GM23338 (cell line): Measurements from ENCODE around the gene REC8. TPM values are rescaled to one million over a fixed set of nuclear protein-coding genes. Genes with fewer than 3 reads are reported as not detected.

Experiments used
- ATAC-seq: fragments of 200-7000 bp; cut with Tn5 transposase; 3 replicates; pipeline ENCODE4 v1.9.1; 2020
- DNase-seq: peaks from one replicate; pipeline ENCODE4 v3.0.0-alpha.2; 2015; ENCODE audit warnings: low spot score
- H2AFZ ChIP-seq: fragments of 200-600 bp; sonication (generic); 2 replicates; pipeline ENCODE4 v1.8.0; 2016; ENCODE audit warnings: antibody characterized with exemption, mild to moderate bottlenecking, moderate library complexity
- H3F3A ChIP-seq: fragments of 200-600 bp; sonication (generic); replicated peaks from 2 replicates; pipeline ENCODE4 v1.8.0; 2017; ENCODE audit warnings: antibody characterized with exemption, mixed run types, low read depth
- H3K27ac ChIP-seq: fragments of 200-600 bp; sonication (generic); 2 replicates; pipeline ENCODE4 v1.6.1; 2016; ENCODE audit warnings: low read depth
- H3K27me3 ChIP-seq: fragments of 200-600 bp; sonication (generic); 2 replicates; pipeline ENCODE4 v1.8.0; 2016; ENCODE audit warnings: mild to moderate bottlenecking, mixed run types, moderate library complexity; ENCODE audit not compliant: insufficient read depth
- H3K36me3 ChIP-seq: fragments of 200-600 bp; sonication (generic); 2 replicates; pipeline ENCODE4 v1.8.0; 2016; ENCODE audit warnings: mild to moderate bottlenecking; ENCODE audit not compliant: insufficient read depth
- H3K4me1 ChIP-seq: fragments of 200-600 bp; sonication (generic); 2 replicates; pipeline ENCODE4 v1.8.0; 2016; ENCODE audit warnings: mild to moderate bottlenecking, moderate library complexity; ENCODE audit not compliant: insufficient read depth
- H3K4me2 ChIP-seq: fragments of 200-600 bp; sonication (generic); 2 replicates; pipeline ENCODE4 v1.7.1; 2017; ENCODE audit warnings: mixed run types
- H3K4me3 ChIP-seq: fragments of 200-600 bp; sonication (generic); 2 replicates; pipeline ENCODE4 v1.6.1; 2016; ENCODE audit warnings: mixed run types
- H3K79me2 ChIP-seq: fragments of 200-600 bp; sonication (generic); replicated peaks from 2 replicates; pipeline ENCODE4 v1.8.0; 2017; ENCODE audit warnings: mild to moderate bottlenecking; ENCODE audit not compliant: insufficient read depth
- H3K9me2 ChIP-seq: fragments of 200-600 bp; sonication (generic); 2 replicates; pipeline ENCODE4 v1.8.0; 2017; ENCODE audit not compliant: insufficient read depth
- H4K20me1 ChIP-seq: fragments of 200-600 bp; sonication (generic); replicated peaks from 2 replicates; pipeline ENCODE4 v1.8.0; 2017; ENCODE audit warnings: mild to moderate bottlenecking; ENCODE audit not compliant: insufficient read depth
- H3K27ac Mint-ChIP-seq: 2 replicates; pipeline ENCODE4 v1.8.0; 2020; ENCODE audit warnings: inconsistent platforms, mild to moderate bottlenecking, moderate library complexity, mixed read lengths
- H3K27me3 Mint-ChIP-seq: 3 replicates; pipeline ENCODE4 v1.8.0; 2022; ENCODE audit warnings: low read depth, mild to moderate bottlenecking, moderate library complexity, mixed read lengths, inconsistent platforms; ENCODE audit not compliant: insufficient read depth, poor library complexity
- H3K36me3 Mint-ChIP-seq: 3 replicates; pipeline ENCODE4 v1.8.0; 2021; ENCODE audit warnings: low read depth, mild to moderate bottlenecking, inconsistent platforms, moderate library complexity, mixed read lengths
- H3K4me1 Mint-ChIP-seq: 3 replicates; pipeline ENCODE4 v1.8.0; 2020; ENCODE audit warnings: mild to moderate bottlenecking, inconsistent platforms, mixed read lengths
- H3K4me3 Mint-ChIP-seq: 3 replicates; pipeline ENCODE4 v1.8.0; 2021; ENCODE audit warnings: moderate library complexity, mild to moderate bottlenecking, inconsistent platforms, mixed read lengths
- H3K9me3 Mint-ChIP-seq: 3 replicates; pipeline ENCODE4 v1.8.0; 2020; ENCODE audit warnings: moderate library complexity, mild to moderate bottlenecking, inconsistent platforms, mixed read lengths
- EZH2phosphoT487 ChIP-seq: fragments of 200-600 bp; sonication (generic); IDR thresholded peaks from one replicate; pipeline ENCODE4 v1.8.1; 2018; ENCODE audit warnings: antibody characterized with exemption; ENCODE audit not compliant: unreplicated experiment
- POLR2AphosphoS5 ChIP-seq: IDR thresholded peaks from 2 replicates; pipeline ENCODE4 v1.6.1; 2016; ENCODE audit warnings: antibody characterized with exemption, low read depth
- ZNF114 ChIP-seq: fragments of 250-450 bp; sonication (Bioruptor Pico); IDR thresholded peaks from 2 replicates; pipeline ENCODE4 v1.5.0; 2020; ENCODE audit warnings: mild to moderate bottlenecking, moderate library complexity
- ZNF462 ChIP-seq: fragments of 250-450 bp; sonication (Bioruptor Pico); IDR thresholded peaks from 2 replicates; pipeline ENCODE4 v1.5.0; 2020; ENCODE audit warnings: mild to moderate bottlenecking, moderate library complexity
- polyA plus RNA-seq: library from polyadenylated mRNA; unstranded; fragments of >200 nt; fragmentation: Nextera tagmentation; extraction: Ambion mirVana; gene quantifications from 2 replicates; pipeline ENCODE4 v1.2.1, GENCODE V29; 2016
- total RNA-seq: library from RNA; depleted of rRNA; stranded (reverse); fragments of >200 nt; shearing (Covaris generic); gene quantifications from 2 replicates; pipeline ENCODE4 v1.2.3, GENCODE V29; 2014

REC8 gene
- total and polyA plus RNA-seq, 2 experiments from 2014 or later: 25.7 to 36.8 TPM

GRCh38 chr14:24145690-24146452, 26.0 kb upstream of the REC8 start:
- Mint-ChIP-seq H3K4me3 (peak overlapping the region; percentile 99), H3K4me1 (peaks cover 23% of the 10 kb centered on the region), H3K36me3 (peaks cover 53% of the 10 kb centered on the region), H3K27ac (peak overlapping the region; percentile 81), H3K9me3 (no peaks in the 10 kb centered on the region), H3K27me3 (peaks cover 17% of the 10 kb centered on the region)
- peaks cover 14% of the 10 kb centered on the region for H3F3A ChIP-seq
- no peak for DNase-seq
- H3K4me2 ChIP-seq: peak overlapping the region; percentile 95
- 0 out of 2 replicates have a peak overlapping the region, but pooled peaks have one; percentile 39 for H3K27ac ChIP-seq
- no peak for TF ChIP-seq EZH2phosphoT487
- H3K27me3 ChIP-seq: no peaks in the 10 kb centered on the region
- H3K9me2 ChIP-seq: no peaks in the 10 kb centered on the region
- H3K4me1 ChIP-seq: peaks cover 18% of the 10 kb centered on the region
- no peak for ATAC-seq
- peaks cover 7% of the 10 kb centered on the region; the same call in 1 of the 2 replicates for H4K20me1 ChIP-seq
- H3K79me2 ChIP-seq: peaks cover 38% of the 10 kb centered on the region
- H3K4me3 ChIP-seq: peak overlapping the region; percentile 70
- H2AFZ ChIP-seq: peak overlapping the region; percentile 97
- peaks cover 22% of the 10 kb centered on the region for H3K36me3 ChIP-seq

GRCh38 chr14:24146453-24146977, 25.4 kb upstream of the REC8 start, which contains the start of gene PSME2:
Gene PSME2, minus strand, starts transcription at chr14:24146610. Its CDS starts 29 bp downstream, at chr14:24146581.
- Histone ChIP-seq H3F3A (peaks cover 14% of the 10 kb centered on the region), H3K79me2 (peaks cover 38% of the 10 kb centered on the region), H3K4me2 (peak within 1 kb of the TSS; percentile 99), H3K27ac (peak within 1 kb of the TSS; percentile 51; the same call in 1 of the 2 replicates), H3K9me2 (no peaks in the 10 kb centered on the region), H4K20me1 (peaks cover 7% of the 10 kb centered on the region; the same call in 1 of the 2 replicates), H3K4me1 (peaks cover 18% of the 10 kb centered on the region), H3K4me3 (peak within 1 kb of the TSS; percentile 70), H3K27me3 (no peaks in the 10 kb centered on the region), H3K36me3 (peaks cover 25% of the 10 kb centered on the region), H2AFZ (peak within 1 kb of the TSS; percentile 97)
- Mint-ChIP-seq H3K4me3 (peak within 1 kb of the TSS; percentile 99), H3K36me3 (peaks cover 59% of the 10 kb centered on the region), H3K27me3 (peaks cover 12% of the 10 kb centered on the region), H3K27ac (peak within 1 kb of the TSS; percentile 97), H3K4me1 (peaks cover 23% of the 10 kb centered on the region), H3K9me3 (no peaks in the 10 kb centered on the region; the same call in 2 of the 3 replicates)
- peak; percentile 80 for ATAC-seq
- no peak for TF ChIP-seq ZNF462 (CRISPR knock-in tag)
- peak; percentile 50; the same call in 1 of the 2 replicates for TF ChIP-seq POLR2AphosphoS5
- no peak for TF ChIP-seq ZNF114
- peak; percentile 99 for DNase-seq
